HG03196 (cell line): Measurements from ENCODE around the gene CDC42EP3.

Experiments used
- ATAC-seq: cut with Tn5 transposase; IDR thresholded peaks from one replicate; pipeline ENCODE4 v1.9.1; 2021; ENCODE audit not compliant: unreplicated experiment

The CDC42EP3 gene

DNA sequence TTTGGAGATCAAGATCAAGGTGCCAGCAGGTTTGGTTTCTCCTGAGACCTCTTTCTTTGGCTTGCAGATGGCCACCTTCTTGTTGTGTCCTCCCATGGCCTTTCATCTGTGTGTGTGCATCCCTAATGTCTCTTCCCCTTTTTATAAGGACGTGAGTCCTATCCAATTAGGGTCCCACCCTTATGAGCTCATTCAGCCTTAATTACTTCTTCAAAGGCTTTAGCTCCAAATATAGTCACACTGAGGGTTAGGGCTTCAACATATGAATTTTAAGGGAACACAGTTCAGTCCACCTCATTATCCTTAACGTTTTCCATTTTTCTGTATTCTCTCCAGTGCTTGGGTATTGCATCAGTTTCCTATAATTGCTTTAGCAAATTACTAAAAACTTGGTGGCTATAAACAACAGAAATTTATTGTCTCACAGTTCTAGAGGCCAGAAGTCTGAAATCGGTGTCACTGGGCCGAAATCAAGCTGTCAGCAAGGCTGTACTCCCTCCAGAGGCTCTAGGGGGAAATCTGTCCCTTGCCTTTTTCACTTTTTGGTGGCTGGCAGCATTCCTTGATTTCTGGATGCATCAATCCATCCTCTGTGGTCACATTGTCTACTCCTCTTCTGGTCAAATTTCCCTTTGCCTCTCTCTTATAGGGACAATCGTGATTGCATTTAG lies 34.1 kb downstream of the CDC42EP3 start:
- no peak for ATAC-seq

DNA sequence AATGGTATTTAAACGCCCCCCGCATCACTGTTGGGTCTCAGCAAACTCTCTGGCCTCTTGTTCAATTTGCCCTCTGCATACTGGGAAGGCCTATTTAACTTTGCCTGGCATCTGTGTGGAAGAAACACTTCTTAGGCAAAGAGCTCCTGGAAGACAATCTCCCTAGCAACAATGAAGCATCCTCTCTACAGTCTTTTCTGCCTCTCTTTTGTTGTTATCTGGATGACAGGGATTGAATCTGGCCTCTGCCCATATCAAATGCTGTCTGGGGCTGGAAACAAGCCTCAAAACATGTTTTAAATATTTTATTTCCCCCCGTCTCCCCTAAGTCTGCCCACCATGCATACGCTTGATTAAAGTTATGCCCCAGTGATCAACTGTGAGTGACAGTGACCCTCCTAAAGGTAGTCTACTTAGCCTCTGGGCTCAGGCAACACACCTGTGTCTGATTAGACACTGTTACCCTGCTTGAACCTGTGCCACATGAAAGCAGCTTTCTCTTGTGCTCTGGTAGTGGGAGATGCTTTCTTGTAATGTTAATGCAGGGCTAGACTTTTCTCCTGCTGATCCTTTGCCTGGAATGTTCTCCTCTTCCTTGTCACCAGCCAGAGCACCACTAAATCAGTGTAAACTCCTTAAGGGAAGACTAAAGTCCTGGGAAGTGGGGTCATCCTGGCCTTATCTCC lies 34.9 kb downstream of the CDC42EP3 start:
- ATAC-seq = no peak

DNA sequence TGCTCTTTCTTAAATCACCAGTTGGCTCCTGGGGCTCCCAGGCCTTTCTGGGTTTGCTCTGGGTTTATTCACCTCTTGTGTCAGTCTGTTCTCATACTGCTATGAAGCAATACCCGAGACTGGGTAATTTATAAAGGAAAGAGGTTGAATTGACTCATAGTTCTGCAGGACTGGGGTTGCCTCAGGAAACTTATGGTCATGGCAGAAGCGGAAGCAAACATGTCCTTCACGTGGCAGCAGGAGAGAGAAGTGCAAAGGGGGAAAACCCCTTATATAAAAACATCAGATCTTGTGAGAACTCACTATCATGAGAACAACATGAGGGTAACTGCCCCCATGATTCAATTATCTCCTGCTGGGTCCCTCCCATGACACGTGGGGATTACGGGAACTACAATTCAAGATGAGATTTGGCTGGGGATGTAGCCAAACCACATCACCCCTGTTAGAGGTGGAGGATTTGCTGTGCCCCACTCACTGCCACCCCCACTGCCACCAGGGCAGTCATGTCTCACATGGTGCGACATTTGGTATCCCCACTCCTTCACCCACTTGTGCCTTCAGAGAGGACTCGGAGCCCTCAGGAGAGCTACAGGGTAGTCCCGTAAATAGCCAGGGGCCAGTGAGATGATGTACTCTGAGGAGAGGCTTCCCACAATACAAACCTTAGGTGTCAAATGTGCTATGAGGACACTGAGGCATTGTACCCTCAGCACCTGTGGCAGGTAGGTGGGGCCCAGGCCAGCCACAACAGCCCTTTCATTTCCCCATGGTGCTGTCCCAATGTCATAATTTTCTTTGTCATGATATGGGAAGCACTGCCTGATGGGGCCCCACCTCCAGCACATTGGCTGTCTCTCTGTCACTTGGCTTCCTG lies 35.7 kb downstream of the CDC42EP3 start:
- ATAC-seq = peak; percentile 65

DNA sequence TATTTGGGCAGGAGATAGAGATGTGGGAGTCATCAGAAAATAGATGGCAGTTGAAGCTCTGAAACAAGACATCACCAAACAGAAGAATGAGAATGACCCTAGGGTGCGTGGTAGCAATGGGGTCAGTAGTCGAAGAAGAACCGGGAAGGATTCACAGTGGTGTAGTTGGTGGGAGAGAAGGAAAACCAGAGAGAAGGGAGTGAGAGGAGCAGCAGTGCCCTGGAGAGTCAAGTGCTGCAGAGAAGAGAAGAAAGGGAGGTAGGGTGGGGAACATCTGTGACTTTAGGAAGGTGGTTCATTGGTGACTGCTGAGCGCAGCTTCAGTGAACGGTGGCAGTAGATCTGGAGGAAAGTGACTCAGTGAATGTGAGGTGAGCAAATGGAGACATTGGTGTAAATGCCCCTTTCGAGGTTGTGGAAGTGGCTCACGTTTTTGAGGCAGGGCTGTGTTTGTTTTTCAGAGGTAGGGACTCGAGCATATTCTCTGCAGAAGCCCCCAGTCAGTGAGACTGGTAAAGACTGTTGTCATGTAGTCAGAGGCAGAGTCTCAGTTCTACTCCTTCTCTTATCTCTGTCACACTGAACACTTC lies 36.4 kb downstream of the CDC42EP3 start:
- ATAC-seq = no peak

DNA sequence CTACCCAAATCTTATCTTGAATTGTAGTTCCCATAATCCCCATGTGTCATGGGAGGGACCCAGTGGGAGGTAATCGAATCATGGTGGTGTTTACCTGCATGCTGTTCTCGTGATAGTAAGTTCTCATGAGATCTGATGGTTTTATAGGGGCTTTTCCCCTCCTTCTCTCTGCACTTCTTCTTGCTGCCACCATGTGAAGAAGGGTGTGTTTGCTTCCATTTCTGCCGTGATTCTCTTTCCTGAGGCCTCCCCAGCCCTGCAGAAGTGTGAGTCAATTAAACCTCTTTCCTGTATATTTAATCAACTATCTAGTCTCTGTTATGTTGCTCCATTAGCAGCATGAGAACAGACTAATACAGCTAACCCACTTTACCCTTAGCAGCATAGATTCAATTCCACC lies 37.6 kb downstream of the CDC42EP3 start:
- ATAC-seq = no peak

DNA sequence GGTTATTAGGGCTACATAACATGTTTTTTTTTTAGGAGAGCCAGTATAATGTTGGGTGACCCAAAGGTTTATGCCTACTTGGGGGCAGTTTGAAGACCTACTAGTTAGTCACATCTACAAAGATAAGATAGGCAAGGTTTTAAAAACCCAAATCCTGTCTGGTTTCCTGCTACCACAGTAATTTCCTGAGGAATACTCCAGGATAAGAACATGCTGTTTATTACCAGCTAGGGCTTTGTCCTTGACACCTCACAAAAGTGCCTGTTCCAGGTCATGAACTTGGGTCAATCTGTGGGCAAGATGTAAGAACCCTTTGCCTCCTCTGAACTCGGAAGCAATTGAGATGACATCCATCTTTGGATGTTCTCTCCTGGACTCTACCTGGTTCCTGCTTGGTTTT lies 38.2 kb downstream of the CDC42EP3 start:
- ATAC-seq = no peak

DNA sequence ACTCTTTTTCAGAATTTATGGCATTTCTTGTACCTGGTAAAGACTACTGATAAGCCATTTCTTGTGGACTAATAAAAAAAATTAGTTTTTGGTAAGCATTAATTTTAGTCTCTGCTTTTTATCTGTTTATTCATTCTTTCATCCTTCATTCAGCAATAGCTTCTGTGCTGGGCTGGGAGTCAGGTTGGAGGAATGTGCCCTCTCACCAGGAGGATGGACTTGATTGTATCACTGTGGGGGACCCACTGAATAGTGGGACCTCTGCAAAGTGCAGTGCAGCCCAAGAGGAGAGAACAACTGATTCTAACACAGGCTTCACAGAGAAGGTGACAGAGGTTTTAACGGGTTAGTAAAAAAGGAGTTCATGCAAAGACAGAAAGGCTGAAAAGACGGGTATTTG lies 39.1 kb downstream of the CDC42EP3 start:
- no peak for ATAC-seq

DNA sequence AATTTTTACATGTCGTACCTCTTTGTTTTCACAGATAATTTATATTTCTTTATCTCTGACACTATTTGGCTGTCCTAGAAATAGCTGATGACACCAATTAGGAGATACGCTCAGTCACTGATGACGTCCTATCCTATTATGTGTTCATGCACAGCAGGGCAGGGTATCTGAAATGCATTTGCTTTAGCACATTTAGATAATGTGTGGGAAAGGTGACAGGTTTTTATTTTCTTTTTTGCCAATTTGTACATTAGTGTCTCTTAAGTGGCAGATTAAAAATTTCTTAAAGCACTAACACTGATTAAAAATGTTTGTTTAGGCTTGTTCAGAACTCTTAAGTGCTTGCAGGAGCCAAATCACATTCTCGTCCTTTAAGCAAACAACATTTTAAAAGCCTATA lies 39.7 kb downstream of the CDC42EP3 start:
- ATAC-seq = no peak

DNA sequence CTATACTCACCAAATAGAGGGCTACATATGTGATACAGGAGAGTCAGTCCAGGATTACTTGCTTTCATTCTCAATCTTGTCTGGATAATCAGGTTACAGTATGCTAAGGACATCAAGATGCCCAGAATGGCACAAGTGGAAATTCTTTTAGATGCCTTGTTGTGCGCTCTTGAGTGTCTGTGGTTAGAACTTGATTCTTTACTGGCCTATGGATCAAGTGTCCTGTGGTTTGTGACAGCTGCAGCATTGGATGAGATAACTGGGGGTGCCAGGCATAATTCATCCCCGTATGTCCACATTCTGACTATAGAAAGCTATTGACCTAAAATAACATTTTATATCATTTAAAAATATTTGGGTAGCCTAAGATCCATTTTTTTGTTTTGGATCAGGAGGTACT lies 40.1 kb downstream of the CDC42EP3 start:
- no peak for ATAC-seq

DNA sequence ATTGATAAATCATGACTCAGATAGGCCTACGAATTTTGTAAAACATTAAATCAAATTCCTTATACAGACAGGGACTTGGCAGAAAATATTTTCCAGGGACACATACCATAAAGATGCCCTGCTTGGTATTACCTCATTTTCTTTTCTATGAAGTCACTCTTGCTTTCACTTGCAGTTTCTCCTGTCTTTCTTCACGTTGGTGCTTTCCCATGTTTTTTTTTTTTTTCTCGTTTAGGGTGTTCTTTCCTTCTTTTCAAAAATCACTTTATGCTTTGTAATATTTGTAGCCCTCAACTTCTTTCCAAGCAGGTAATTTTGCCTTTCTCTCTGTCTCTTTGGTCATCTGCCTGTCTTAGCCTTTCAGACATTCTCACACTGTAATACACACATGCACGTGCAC lies 40.7 kb downstream of the CDC42EP3 start:
- ATAC-seq = no peak

DNA sequence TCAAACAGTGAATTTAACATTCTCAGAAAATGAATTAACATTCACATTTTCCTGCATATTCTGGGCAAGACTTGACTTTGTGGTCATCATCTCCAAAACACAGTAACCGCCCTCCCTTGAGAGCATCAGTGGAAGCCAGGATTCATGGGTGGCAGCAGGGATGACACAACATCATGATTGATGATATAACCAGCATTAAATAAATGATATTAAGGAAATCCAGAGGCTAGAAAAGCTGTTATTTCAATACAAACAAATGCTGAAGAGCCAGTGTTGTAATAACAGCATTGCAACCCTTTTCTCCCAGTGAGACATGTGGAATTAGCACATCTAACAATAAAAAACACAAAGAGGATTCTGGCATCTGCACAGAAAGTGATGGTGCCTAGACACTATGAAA lies 41.1 kb downstream of the CDC42EP3 start:
- ATAC-seq = no peak

DNA sequence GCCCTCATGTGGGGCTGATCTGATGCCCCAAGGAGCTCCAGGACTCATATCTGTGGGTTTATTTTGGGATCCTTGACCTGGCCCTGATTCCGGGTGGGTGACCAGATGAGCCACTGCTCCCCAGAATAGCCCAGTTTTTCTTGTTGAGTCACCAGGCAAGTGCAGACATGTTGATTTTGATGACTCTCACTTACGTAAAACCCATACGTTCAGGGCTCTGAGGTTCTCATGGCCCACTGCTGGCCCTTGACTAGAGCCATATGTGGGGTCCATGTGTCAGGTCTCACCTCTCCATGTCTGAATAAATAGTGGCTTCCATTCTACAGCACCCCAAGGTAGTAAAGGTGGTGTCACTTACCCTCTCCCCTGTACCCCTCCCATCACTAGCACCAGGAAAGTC lies 41.9 kb downstream of the CDC42EP3 start:
- no peak for ATAC-seq

DNA sequence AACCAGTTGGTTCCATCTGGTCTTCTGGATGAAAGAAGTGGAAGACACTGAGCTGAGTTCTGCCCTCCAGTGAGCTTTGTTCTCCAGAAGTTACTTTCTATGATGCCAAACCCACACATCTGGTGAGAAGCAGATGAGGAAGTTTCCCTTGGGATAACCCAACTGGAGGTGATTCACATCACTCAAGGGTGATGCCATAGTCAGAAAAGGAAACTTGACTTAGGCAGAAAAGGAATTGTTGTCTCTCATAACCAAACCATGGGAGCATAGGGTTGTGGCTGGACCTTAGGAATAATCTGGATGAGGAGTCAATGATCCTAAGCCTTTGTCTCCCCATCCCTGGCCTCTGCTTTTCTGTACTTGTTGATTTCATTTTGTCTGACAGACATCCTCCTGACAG lies 43.7 kb downstream of the CDC42EP3 start:
- no peak for ATAC-seq

DNA sequence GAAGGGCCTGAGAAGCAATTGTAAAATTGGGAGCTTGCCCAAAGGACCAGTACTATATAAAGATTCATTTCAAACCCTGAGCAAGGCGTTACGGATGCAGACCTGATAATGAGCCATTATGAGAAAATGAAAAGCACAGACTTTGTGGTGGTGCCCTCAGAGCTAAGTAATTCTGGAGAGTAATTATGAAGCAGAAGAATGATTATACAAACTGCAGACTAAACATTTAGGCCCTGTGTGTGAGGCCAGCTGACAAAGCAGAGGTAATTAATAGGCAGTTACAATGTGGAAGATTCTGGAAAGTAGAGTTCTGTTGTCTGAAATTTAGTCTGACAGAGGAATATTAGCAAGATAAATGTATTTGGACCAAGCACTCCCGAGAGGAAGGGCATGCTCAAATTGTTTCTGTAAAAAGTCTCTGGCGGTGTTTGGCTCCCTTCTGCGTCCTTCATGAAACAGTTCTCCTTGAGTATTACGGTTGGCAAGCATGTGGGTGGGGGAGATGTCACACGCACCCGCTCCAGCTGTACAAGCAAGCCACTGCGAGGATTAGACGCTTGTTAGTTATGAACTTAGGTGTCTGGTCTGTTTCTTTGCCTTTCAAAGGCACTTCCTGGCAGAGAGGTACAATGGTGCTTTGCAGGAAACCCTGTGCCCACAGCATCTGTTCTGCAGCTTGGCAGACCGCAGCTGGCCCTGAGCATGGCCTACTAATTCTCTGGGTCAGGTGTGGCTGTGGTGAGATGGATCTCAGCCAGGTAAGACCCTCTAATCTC lies 45.5 kb downstream of the CDC42EP3 start:
- peak; percentile 35 for ATAC-seq

DNA sequence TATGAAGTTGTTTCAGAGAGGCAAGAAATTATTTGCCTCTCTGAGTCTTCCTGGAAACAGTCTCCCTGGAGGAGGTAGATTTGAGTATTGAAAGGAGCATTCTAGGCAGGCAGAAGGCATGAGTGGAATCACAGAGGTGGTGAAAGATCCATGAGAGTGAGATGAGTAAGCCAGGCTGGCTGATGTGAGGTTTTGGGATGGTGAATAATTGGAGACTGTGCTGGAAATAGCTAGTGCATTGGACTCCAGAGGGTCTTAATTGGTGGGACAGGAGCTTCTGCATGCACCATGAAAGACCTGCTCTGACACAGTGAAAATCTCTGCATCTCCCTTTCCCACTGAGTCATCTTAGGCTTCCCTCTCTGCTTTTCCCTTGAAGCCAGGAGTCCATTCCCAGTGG lies 46.3 kb downstream of the CDC42EP3 start:
- ATAC-seq = no peak

DNA sequence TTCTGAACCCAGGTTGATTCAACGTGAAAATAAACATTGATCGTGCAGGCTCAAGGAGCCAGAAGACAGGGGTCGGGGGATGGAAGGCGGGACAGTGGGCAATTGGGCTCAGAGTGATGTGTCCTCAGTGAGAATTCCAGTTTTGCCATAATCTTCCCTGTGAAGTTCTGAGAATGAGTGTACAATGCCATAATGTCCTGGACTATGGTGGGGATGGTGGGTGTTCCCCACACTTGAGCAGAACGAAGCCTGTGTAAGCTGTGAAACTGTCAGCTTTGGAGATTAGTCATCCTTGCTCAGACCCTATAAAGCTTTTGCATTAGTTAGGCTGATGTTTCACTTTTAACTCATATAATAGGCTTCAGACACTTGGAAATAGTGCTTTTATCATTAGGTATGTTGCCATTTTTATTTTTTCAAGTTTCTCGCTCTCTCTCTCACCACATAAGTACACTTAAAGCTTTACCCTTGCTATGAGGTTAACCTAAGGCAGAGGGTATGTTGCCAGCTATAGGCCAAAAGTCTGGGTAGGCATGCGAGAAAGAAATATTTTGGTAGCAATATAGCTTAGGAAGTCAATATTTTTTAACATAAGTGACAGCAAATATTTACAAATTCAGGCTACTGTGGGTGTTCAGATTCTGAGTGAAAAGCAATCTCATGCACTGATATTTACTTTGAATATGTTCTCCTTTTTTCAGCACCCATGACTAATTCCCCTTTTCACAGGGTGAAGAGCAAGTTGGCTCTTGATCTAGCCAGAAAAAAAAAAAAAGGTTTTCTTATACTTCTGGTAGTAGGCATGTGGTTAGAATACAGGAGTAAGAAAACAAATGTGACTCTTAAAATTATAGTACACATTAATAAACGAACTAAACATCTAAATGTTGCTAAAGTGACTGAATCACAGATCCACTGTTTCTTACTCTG lies 47.2 kb downstream of the CDC42EP3 start:
- ATAC-seq = peak; percentile 77

DNA sequence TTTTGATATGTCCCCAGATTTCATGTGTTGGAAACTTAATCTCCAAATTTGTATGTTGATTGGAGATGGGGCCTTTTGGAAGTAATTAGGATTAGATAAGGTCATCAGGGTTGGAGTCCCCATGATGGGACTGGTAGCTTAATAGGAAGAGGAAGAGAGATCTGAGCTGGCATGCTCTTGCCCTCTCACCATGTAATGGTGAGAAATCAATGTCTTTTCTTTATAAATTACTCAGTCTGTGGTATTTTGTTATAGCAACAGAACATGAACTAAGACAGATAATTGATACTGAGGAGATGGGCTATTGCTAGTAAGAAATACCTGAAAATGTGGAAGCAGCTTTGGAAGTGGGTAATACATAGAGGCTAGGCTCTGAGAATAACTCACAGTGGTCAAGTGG lies 48.0 kb downstream of the CDC42EP3 start:
- ATAC-seq = no peak

DNA sequence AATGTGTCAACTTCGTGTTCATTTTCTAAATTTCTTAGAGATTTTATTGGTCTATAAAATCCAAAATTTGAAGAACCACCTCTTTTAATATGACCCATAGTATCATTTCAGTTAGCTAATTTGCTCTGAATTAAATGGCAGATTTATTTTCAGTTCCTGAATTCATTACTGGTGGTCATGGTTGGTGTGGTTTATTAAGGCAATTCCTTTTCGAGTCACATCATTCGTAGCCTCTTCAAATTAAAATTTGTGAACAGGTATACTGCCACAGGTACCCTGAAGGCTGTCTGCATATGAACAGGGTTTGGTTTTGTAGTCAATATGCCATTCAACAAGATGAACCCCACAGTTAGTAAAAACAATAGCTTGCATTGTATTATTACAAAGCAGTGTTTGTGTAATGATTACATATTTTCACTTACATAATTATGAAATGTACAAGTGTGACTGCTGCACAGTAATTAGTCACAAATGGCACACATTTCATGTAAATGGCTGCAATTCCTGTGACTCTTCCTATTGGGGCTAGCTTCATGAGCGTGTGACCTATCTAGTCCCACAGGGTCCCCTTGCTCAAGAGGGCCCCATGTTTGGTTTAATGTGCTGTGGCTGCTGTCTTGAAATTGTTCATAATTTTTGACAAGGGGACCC lies 48.9 kb downstream of the CDC42EP3 start:
- no peak for ATAC-seq

DNA sequence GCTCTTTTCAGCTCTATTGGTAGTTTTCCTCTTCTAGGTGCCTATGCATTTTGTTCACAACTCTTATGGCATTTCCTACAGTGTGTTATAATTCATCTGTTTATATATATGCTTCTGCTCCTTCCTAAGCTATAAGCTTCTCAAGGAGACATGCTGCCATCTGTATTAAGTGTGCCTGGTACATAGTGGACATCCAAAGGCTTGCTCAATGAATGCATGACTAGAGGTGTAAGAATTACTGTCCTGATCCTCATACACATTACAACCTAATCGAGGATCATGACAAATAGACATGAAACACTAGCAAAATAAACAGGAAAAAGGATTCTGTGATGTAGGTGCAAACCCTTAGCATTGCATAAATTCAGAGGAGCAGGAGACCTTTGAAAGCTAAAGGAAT lies 50.2 kb downstream of the CDC42EP3 start:
- ATAC-seq = no peak
